Tibial nerve (tissue), 4 donors: Measurements from ENCODE around the gene CERCAM. TPM values are rescaled to one million over a fixed set of nuclear protein-coding genes. Genes with fewer than 3 reads are reported as not detected.
"Not testable (repeated sequence)": the region's sequence is repeated elsewhere in the genome, so short reads cannot be mapped to it uniquely, and the experiment has no call there.

Source experiments
- DNase-seq, 2 donors: peaks; one replicate each; pipeline ENCODE4 v3.0.0-alpha.2; 2019; ENCODE audit warnings: low spot score in 2 of 2
- H3K27ac ChIP-seq, 4 donors: fragments of 200-600 bp; sonication (generic) in 3 of 4; one replicate each; pipeline ENCODE4 v1.5.1; 2017 to 2019; ENCODE audit warnings: mild to moderate bottlenecking in 1 of 4
- H3K27me3 ChIP-seq, 2 donors: fragments of 200-600 bp; sonication (generic) in 1 of 2; one replicate each; pipeline versions ENCODE4 v1.5.1 to v1.6.0; 2017 to 2019
- H3K36me3 ChIP-seq, 3 donors: fragments of 200-600 bp; sonication (generic); one replicate each; pipeline ENCODE4 v1.5.1; 2018 to 2019
- H3K4me1 ChIP-seq, 4 donors: fragments of 200-600 bp; sonication (generic) in 3 of 4; one replicate each; pipeline ENCODE4 v1.5.1; 2017 to 2019
- H3K4me3 ChIP-seq, 4 donors: fragments of 200-600 bp; sonication (generic) in 3 of 4; one replicate each; pipeline ENCODE4 v1.5.1; 2017 to 2019; ENCODE audit warnings: mild to moderate bottlenecking in 1 of 4, moderate library complexity in 1 of 4
- H3K9me3 ChIP-seq, 4 donors: fragments of 200-600 bp; sonication (generic) in 3 of 4; one replicate each; pipeline ENCODE4 v1.5.1; 2017 to 2019
- EP300 ChIP-seq, 2 donors: sonication (generic); formaldehyde crosslinking; IDR thresholded peaks; one replicate each; pipeline ENCODE4 v1.6.1; 2017; ENCODE audit warnings: antibody characterized with exemption in 2 of 2, mild to moderate bottlenecking in 1 of 2
- POLR2A ChIP-seq, 2 donors: fragments of 450-650 bp; IDR thresholded peaks; one replicate each; pipeline ENCODE4 v1.6.1; 2017; ENCODE audit warnings: antibody characterized with exemption in 2 of 2, mild to moderate bottlenecking in 2 of 2, moderate library complexity in 2 of 2
- WGBS, 2 donors: methylation state at CpG; one replicate each; pipeline ENCODE4 v1.1.5; 2018; 5-methylcytosine and 5-hydroxymethylcytosine counted together
- total RNA-seq, 4 donors: library from RNA; depleted of rRNA; stranded (reverse); fragments of >200 nt; gene quantifications; one replicate each; pipeline ENCODE4 v1.1.0, GENCODE V29; 2016
- TF ChIP-seq, protein P1 (sequence below), 5 experiments: fragments of 200-600 bp in 3 of 5; fragments of 450-650 bp in 2 of 5; sonication (generic) in 3 of 5; IDR thresholded peaks; one replicate each; pipeline ENCODE4 v1.5.1; 2016 to 2019; ENCODE audit warnings: antibody characterized with exemption in 5 of 5, mild to moderate bottlenecking in 3 of 5, moderate library complexity in 2 of 5

The CERCAM gene
- total RNA-seq, 4 donors from 2014 or later = 23.7 to 48.2 (median 31.6) TPM

DNA sequence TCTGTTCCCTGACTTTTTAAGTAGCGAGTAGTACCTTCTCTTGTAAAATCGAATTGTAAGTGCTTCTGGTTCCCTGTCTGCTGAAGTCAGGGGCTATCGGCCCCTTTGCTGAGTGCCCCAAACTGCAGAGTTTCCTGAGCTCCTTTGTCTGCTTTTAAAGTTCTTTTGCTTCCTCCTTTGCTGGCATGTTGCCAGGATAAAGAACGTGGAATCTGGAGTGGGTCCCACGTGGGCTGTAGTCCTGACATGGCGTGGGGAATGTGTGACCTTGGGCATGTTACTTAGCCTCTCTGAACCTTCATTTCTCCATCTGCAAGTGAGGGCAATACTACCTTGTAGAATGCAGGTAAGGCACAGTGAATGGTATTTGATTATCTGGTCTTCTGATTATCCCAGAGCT is 21.5 kb downstream of the CERCAM start:
- no peak for DNase-seq
- H3K4me1 ChIP-seq = peaks cover 0 to 8% (median 0%) of the 10 kb centered on the region in 4 donors
- no peak overlapping the region for H3K4me3 ChIP-seq
- no peaks in the 10 kb centered on the region for H3K9me3 ChIP-seq
- WGBS, 2 donors = 32 to 40% methylated on average over 6 of the region's 6 CpGs
- no peak overlapping the region for H3K27ac ChIP-seq
- H3K36me3 ChIP-seq = no peaks in the 10 kb centered on the region
- H3K27me3 ChIP-seq = no peaks in the 10 kb centered on the region
- TF ChIP-seq, protein P1, sequence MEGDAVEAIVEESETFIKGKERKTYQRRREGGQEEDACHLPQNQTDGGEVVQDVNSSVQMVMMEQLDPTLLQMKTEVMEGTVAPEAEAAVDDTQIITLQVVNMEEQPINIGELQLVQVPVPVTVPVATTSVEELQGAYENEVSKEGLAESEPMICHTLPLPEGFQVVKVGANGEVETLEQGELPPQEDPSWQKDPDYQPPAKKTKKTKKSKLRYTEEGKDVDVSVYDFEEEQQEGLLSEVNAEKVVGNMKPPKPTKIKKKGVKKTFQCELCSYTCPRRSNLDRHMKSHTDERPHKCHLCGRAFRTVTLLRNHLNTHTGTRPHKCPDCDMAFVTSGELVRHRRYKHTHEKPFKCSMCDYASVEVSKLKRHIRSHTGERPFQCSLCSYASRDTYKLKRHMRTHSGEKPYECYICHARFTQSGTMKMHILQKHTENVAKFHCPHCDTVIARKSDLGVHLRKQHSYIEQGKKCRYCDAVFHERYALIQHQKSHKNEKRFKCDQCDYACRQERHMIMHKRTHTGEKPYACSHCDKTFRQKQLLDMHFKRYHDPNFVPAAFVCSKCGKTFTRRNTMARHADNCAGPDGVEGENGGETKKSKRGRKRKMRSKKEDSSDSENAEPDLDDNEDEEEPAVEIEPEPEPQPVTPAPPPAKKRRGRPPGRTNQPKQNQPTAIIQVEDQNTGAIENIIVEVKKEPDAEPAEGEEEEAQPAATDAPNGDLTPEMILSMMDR (IDR thresholded peaks at IDR 0.05) = no peak
- TF ChIP-seq POLR2A (IDR thresholded peaks at IDR 0.05) = no peak
- TF ChIP-seq EP300 (IDR thresholded peaks at IDR 0.05) = no peak

DNA sequence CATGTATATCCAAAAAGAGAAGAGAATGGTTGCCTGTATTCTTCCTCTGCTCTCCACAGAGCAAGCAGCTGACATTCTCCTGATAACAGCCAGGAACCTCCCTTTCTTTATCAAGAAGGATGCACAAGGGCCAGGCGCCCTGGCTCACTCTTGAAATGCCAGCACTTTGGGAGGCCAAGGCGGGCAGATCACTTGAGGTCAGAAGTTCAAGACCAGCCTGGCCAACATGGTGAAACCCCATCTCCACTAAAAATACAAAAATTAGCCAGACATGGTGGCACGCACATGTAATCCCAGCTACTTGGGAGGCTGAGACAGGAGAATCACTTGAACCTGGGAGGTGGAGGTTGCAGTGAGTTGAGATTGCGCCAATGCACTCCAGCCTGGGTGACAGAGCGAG is 25.8 kb downstream of the CERCAM start:
- not testable (repeated sequence) for H3K36me3 ChIP-seq, H3K4me1 ChIP-seq, H3K27me3 ChIP-seq, H3K4me3 ChIP-seq, H3K27ac ChIP-seq, DNase-seq, H3K9me3 ChIP-seq
- 92 to 97% methylated on average over 5 of the region's 5 CpGs for WGBS, 2 donors

DNA sequence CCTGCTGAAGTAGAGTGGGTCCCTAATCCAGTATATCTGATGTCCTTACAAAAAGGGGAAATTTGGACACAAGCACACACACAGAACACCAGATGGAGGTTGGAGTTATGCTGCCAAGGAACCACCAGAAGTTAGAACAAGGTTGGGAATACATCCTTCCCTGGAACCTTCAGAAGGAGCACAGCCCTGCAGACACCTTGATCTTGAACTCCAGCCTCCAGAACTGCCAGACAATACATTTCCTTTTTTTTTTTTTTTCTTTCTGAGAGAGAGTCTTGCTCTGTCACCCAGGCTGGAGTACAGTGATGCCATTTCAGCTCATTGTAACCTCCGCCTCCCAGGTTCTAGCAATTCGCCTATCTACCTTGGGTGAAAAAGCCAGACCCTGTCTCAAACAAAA is 28.1 kb downstream of the CERCAM start:
- whole genome bisulfite sequencing, 2 donors = 98 to 100% methylated on average over 2 of the region's 2 CpGs
- DNase-seq = no peak
- no peaks in the 10 kb centered on the region for H3K4me1 ChIP-seq
- no peaks in the 10 kb centered on the region for H3K9me3 ChIP-seq
- H3K36me3 ChIP-seq = no peaks in the 10 kb centered on the region
- TF ChIP-seq, protein P1 (IDR thresholded peaks at IDR 0.05) = no peak
- no peak for TF ChIP-seq POLR2A (IDR thresholded peaks at IDR 0.05)
- no peak for TF ChIP-seq EP300 (IDR thresholded peaks at IDR 0.05)
- no peak overlapping the region for H3K4me3 ChIP-seq
- no peaks in the 10 kb centered on the region for H3K27me3 ChIP-seq
- no peak overlapping the region for H3K27ac ChIP-seq

DNA sequence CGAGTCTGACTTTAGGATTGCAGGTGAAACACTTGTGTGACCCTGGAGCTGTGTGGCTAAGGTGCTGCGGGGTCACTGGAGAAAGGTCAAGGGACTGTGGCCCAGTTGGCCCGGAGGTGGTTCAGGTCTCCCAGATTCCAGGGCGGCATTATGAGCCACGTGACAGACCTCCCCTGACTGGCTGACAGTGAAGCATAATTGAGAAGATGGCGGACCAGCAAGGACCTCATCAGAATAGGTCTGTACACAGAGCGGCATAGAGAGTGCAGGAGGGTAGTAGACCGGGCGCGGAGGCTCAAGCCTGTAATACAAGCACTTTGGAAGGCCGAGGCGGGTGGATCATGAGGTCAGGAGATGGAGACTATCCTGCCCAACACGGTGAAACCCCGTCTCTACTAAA is 34.3 kb downstream of the CERCAM start:
- Histone ChIP-seq H3K36me3 (peaks cover 0 to 8% (median 0%) of the 10 kb centered on the region in 3 donors), H3K27ac (no peak overlapping the region), H3K4me3 (no peak overlapping the region), H3K9me3 (no peaks in the 10 kb centered on the region), H3K27me3 (no peaks in the 10 kb centered on the region), H3K4me1 (peaks cover 0 to 16% (median 9%) of the 10 kb centered on the region in 4 donors)
- DNase-seq = no peak
- WGBS, 2 donors = 84 to 93% methylated on average over 14 of the region's 14 CpGs
- no peak for TF ChIP-seq POLR2A (IDR thresholded peaks at IDR 0.05)

DNA sequence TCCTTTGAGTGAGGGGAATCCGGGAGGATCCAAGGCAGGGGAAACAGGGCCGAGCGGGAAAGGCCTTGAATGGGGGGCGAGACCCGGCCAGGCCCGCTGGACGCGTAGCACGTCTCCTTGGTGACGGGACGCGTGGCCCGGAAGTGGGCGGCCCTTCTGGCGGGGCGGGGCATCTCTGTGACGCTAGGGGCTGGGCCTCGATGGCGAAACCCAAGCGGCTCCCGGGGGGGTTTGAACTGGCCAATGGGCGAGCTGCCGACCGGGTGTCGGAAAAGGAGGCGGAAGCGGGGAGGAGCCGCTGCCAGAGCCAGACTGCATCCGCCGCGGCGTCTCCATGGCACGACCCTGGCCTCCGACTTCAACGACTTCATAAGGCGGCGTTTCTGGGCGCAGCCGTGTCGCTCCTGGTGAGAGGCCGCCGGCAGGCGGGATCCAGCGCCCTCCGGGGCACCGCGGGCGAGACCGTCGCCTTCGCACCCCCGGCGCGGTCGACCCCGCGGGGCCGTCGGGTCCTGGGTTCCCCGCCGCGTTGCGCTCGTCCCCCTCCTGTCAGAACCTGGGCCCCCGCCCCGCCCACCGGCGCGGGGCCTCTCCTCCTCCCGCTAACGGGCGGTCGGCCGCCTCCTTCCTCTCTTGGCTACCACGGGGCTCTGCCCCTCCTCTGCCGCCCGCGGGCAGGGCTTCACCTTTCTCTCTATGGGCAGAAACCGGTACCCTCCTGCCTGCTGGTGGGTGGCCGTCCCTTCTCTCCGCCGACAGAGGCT is 35.4 kb downstream of the CERCAM start, which contains the start of gene ODF2:
TSS of gene ODF2 (plus strand) at position 158 of the 764 bp plus-strand sequence. CDS start at position 244, 86 bp downstream.
- TF ChIP-seq POLR2A (IDR thresholded peaks at IDR 0.05) (peak in 1 of 2 donors; percentile 50), EP300 (IDR thresholded peaks at IDR 0.05) (peak; percentile 66 to 88)
- TF ChIP-seq, protein P1 (IDR thresholded peaks at IDR 0.05) = peak in 1 of 5 experiments; percentile 29
- H3K27me3 ChIP-seq = no peaks in the 10 kb centered on the region
- no peaks in the 10 kb centered on the region for H3K9me3 ChIP-seq
- H3K27ac ChIP-seq = peak within 1 kb of the TSS; percentile 58 to 91 (median 89)
- peaks cover 0 to 16% (median 9%) of the 10 kb centered on the region in 4 donors for H3K4me1 ChIP-seq
- H3K36me3 ChIP-seq = peaks cover 0 to 18% (median 2%) of the 10 kb centered on the region in 3 donors
- H3K4me3 ChIP-seq = peak within 1 kb of the TSS; percentile 79 to 94 (median 88)
- WGBS, 2 donors = 0 to 1% methylated on average over 46 to 80 of the region's 82 CpGs
- DNase-seq = peak; percentile 95 to 97

DNA sequence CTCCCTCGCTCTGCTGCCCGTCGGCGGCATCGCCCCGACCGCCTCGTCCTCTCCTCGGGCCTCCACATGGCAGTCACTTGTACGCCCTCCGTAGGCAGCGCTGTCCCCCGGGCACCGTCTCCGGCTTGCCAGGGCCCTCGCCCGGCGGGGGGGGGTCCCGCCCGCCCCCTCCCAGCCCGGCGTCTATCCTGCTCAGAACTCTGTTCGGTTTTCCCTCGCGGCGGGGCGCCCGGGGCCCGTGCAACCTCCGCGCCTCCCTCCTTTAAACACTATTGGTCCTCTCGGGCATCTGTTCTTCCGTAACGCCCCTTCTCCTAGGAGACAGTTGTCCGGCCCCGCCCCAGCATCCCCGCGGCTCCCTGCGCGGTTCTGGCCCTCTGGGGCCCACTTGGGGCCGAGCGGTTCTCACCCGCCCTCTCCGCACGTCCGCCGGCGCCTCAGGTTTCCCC is 36.0 kb downstream of the CERCAM start:
- 0% methylated on average over 36 to 41 of the region's 48 CpGs for WGBS, 2 donors
- no peaks in the 10 kb centered on the region for H3K27me3 ChIP-seq
- DNase-seq = peak; percentile 40 to 68
- peak overlapping the region; percentile 79 to 94 (median 88) for H3K4me3 ChIP-seq
- peak overlapping the region; percentile 58 to 91 (median 89) for H3K27ac ChIP-seq
- no peaks in the 10 kb centered on the region for H3K9me3 ChIP-seq
- peaks cover 0 to 16% (median 9%) of the 10 kb centered on the region in 4 donors for H3K4me1 ChIP-seq
- peaks cover 0 to 24% (median 2%) of the 10 kb centered on the region in 3 donors for H3K36me3 ChIP-seq
- TF ChIP-seq, protein P1 (IDR thresholded peaks at IDR 0.05) = no peak
- no peak for TF ChIP-seq POLR2A (IDR thresholded peaks at IDR 0.05)
- peak in 1 of 2 donors; percentile 7 for TF ChIP-seq EP300 (IDR thresholded peaks at IDR 0.05)
